Osteoblast (primary cell): ENCODE results near the gene DDC. TPM values are rescaled to one million over a fixed set of nuclear protein-coding genes. Genes with fewer than 3 reads are reported as not detected.

ENCODE experiments used
- DNase-seq: peaks from one replicate; pipeline ENCODE4 v3.0.0; 2011; ENCODE audit warnings: low spot score, mixed read lengths; ENCODE audit not compliant: insufficient read length; ENCODE audit errors: missing footprints
- H2AFZ ChIP-seq: 2 replicates; pipeline ENCODE4 v1.6.0; 2011; ENCODE audit warnings: mild to moderate bottlenecking, low read length
- H3K27ac ChIP-seq: 2 replicates; pipeline ENCODE4 v1.5.1; 2011; ENCODE audit warnings: mild to moderate bottlenecking, low read depth, low read length, moderate library complexity
- H3K27me3 ChIP-seq: 2 replicates; pipeline ENCODE4 v1.6.0; 2012; ENCODE audit warnings: mild to moderate bottlenecking, control low read depth, inconsistent platforms, low read length, moderate library complexity; ENCODE audit not compliant: insufficient read depth
- H3K36me3 ChIP-seq: 2 replicates; pipeline ENCODE4 v1.5.1; 2011; ENCODE audit warnings: mild to moderate bottlenecking, low read length, control low read depth, moderate library complexity; ENCODE audit not compliant: insufficient read depth
- H3K4me1 ChIP-seq: 2 replicates; pipeline ENCODE4 v1.5.1; 2011; ENCODE audit warnings: mild to moderate bottlenecking, low read length, control low read depth, moderate library complexity; ENCODE audit not compliant: insufficient read depth
- H3K4me2 ChIP-seq: 2 replicates; pipeline ENCODE4 v1.6.0; 2011; ENCODE audit warnings: mild to moderate bottlenecking, low read length; ENCODE audit not compliant: insufficient read depth
- H3K4me3 ChIP-seq: fragments of 200-600 bp; sonication (generic); 3 replicates; pipeline ENCODE4 v1.5.1; 2012; ENCODE audit warnings: mild to moderate bottlenecking, low read length, inconsistent platforms; ENCODE audit not compliant: insufficient read depth
- H3K79me2 ChIP-seq: 2 replicates; pipeline ENCODE4 v1.6.0; 2012; ENCODE audit warnings: mild to moderate bottlenecking, low read length, control low read depth, inconsistent platforms; ENCODE audit not compliant: insufficient read depth
- H3K9me3 ChIP-seq: 2 replicates; pipeline ENCODE4 v1.5.1; 2011; ENCODE audit warnings: low read depth, low read length, control low read depth
- H4K20me1 ChIP-seq: 2 replicates; pipeline ENCODE4 v1.6.0; 2012; ENCODE audit warnings: mild to moderate bottlenecking, low read length, control low read depth; ENCODE audit not compliant: insufficient read depth
- CTCF ChIP-seq: IDR thresholded peaks from 2 replicates; pipeline ENCODE4 v1.5.1; 2011; ENCODE audit warnings: mild to moderate bottlenecking, low read depth, low read length, moderate library complexity; ENCODE audit errors: extremely low read depth
- total RNA-seq: library from RNA; depleted of rRNA; stranded (reverse); fragments of >200 nt; gene quantifications from 2 replicates; pipeline ENCODE4 v1.2.3, GENCODE V29; 2012

DDC gene
- total RNA-seq, 1 donor, result not detected

- no peak for DNase-seq
- H3K27ac ChIP-seq, result no peak overlapping the region
- TF ChIP-seq CTCF, result no peak
- no peaks in the 10 kb centered on the region for H3K9me3 ChIP-seq
- H2AFZ ChIP-seq, result no peak overlapping the region
- peaks cover 11% of the 10 kb centered on the region for H3K4me1 ChIP-seq
- H3K79me2 ChIP-seq, result no peaks in the 10 kb centered on the region
- H3K4me3 ChIP-seq, result no peak overlapping the region
- H3K4me2 ChIP-seq, result no peak overlapping the region
- no peaks in the 10 kb centered on the region for H4K20me1 ChIP-seq
- no peaks in the 10 kb centered on the region for H3K36me3 ChIP-seq
- peaks cover 4% of the 10 kb centered on the region for H3K27me3 ChIP-seq
These were observed 68.6 kb downstream of the DDC start for GRCh38 chr7:50496569-50496968.

GRCh38 chr7:50495746-50496145 is 69.5 kb downstream of the DDC start:
- peaks cover 4% of the 10 kb centered on the region for H3K27me3 ChIP-seq
- H2AFZ ChIP-seq, result no peak overlapping the region
- H3K4me1 ChIP-seq, result peaks cover 11% of the 10 kb centered on the region
- no peaks in the 10 kb centered on the region for H3K36me3 ChIP-seq
- H3K79me2 ChIP-seq, result no peaks in the 10 kb centered on the region
- DNase-seq, result no peak
- no peak overlapping the region for H3K27ac ChIP-seq
- H3K9me3 ChIP-seq, result no peaks in the 10 kb centered on the region
- H3K4me2 ChIP-seq, result no peak overlapping the region
- no peak overlapping the region for H3K4me3 ChIP-seq
- no peaks in the 10 kb centered on the region for H4K20me1 ChIP-seq
- no peak for TF ChIP-seq CTCF

GRCh38 chr7:50492770-50493519 is 72.3 kb downstream of the DDC start:
- Histone ChIP-seq H3K27ac (no peak overlapping the region), H3K9me3 (no peaks in the 10 kb centered on the region), H3K36me3 (no peaks in the 10 kb centered on the region), H4K20me1 (no peaks in the 10 kb centered on the region), H2AFZ (no peak overlapping the region), H3K27me3 (no peaks in the 10 kb centered on the region), H3K4me2 (no peak overlapping the region), H3K4me3 (no peak overlapping the region), H3K79me2 (no peaks in the 10 kb centered on the region), H3K4me1 (peaks cover 11% of the 10 kb centered on the region)
- DNase-seq, result no peak
- no peak for TF ChIP-seq CTCF

GRCh38 chr7:50491943-50492342 is 73.3 kb downstream of the DDC start:
- H2AFZ ChIP-seq, result no peak overlapping the region
- no peak overlapping the region for H3K27ac ChIP-seq
- H3K79me2 ChIP-seq, result no peaks in the 10 kb centered on the region
- no peaks in the 10 kb centered on the region for H3K27me3 ChIP-seq
- no peak for TF ChIP-seq CTCF
- no peak overlapping the region for H3K4me2 ChIP-seq
- H3K4me1 ChIP-seq, result peaks cover 6% of the 10 kb centered on the region
- no peak overlapping the region for H3K4me3 ChIP-seq
- no peaks in the 10 kb centered on the region for H4K20me1 ChIP-seq
- H3K9me3 ChIP-seq, result no peaks in the 10 kb centered on the region
- no peaks in the 10 kb centered on the region for H3K36me3 ChIP-seq
- no peak for DNase-seq
